Smooth muscle cell (in vitro differentiated cells): ENCODE data around the gene HMBS. TPM values are rescaled to one million over a fixed set of nuclear protein-coding genes. Genes with fewer than 3 reads are reported as not detected.

Experiments
- DNase-seq: peaks from one replicate; lab custom pipeline; 2025; ENCODE audit not compliant: unreplicated experiment; lab: John Stamatoyannopoulos, UW
- H2AFZ ChIP-seq: fragments of 200-600 bp; sonication (generic); 2 replicates; pipeline ENCODE4 v1.6.0; 2016; ENCODE audit warnings: antibody characterized with exemption, low read depth, mild to moderate bottlenecking
- H3F3A ChIP-seq: fragments of 200-600 bp; sonication (generic); 2 replicates; pipeline ENCODE4 v1.6.0; 2017; ENCODE audit warnings: antibody characterized with exemption, low read depth
- H3K27ac ChIP-seq: fragments of 200-600 bp; sonication (generic); 2 replicates; pipeline ENCODE4 v1.5.1; 2016; ENCODE audit warnings: low read depth, mild to moderate bottlenecking
- H3K27me3 ChIP-seq: fragments of 200-600 bp; sonication (generic); 2 replicates; pipeline ENCODE4 v1.6.1; 2016; ENCODE audit warnings: low read depth, mild to moderate bottlenecking
- H3K36me3 ChIP-seq: fragments of 200-600 bp; sonication (generic); 2 replicates; pipeline ENCODE4 v1.5.1; 2016; ENCODE audit warnings: low read depth
- H3K4me1 ChIP-seq: fragments of 200-600 bp; sonication (generic); 2 replicates; pipeline ENCODE4 v1.5.1; 2016; ENCODE audit warnings: low read depth
- H3K4me2 ChIP-seq: fragments of 200-600 bp; sonication (generic); 2 replicates; pipeline ENCODE4 v1.6.0; 2016; ENCODE audit warnings: mild to moderate bottlenecking
- H3K4me3 ChIP-seq: fragments of 200-600 bp; sonication (generic); 2 replicates; pipeline ENCODE4 v1.5.1; 2016; ENCODE audit warnings: mild to moderate bottlenecking
- H3K79me2 ChIP-seq: fragments of 200-600 bp; sonication (generic); 2 replicates; pipeline ENCODE4 v1.6.0; 2016; ENCODE audit warnings: low read depth, mild to moderate bottlenecking
- H3K9ac ChIP-seq: fragments of 200-600 bp; sonication (generic); 2 replicates; pipeline ENCODE4 v1.6.0; 2016; ENCODE audit warnings: low read depth
- H3K9me3 ChIP-seq: fragments of 200-600 bp; sonication (generic); replicated peaks from 2 replicates; pipeline ENCODE4 v1.5.1; 2016; ENCODE audit warnings: low read depth
- H4K20me1 ChIP-seq: fragments of 200-600 bp; sonication (generic); 2 replicates; pipeline ENCODE4 v1.6.0; 2016; ENCODE audit warnings: low read depth
- CTCF ChIP-seq: fragments of 200-600 bp; sonication (generic); IDR thresholded peaks from 2 replicates; pipeline ENCODE4 v1.5.1; 2017; ENCODE audit warnings: borderline replicate concordance, mild to moderate bottlenecking, antibody characterized with exemption; ENCODE audit not compliant: insufficient read depth, poor library complexity, severe bottlenecking
- WGBS: methylation state at CpG from one replicate; pipeline ENCODE4 v1.1.7; 2016; ENCODE audit warnings: low lambda C conversion rate; 5-methylcytosine and 5-hydroxymethylcytosine counted together
- polyA plus RNA-seq: library from polyadenylated mRNA; unstranded; fragments of >200 nt; fragmentation: Nextera tagmentation; extraction: Ambion mirVana; gene quantifications from 2 replicates; pipeline ENCODE4 v1.2.1, GENCODE V29; 2016
- total RNA-seq: library from RNA; depleted of rRNA; stranded (reverse); fragments of >200 nt; gene quantifications from 2 replicates; pipeline ENCODE4 v1.2.3, GENCODE V29; 2014

Gene HMBS
- total and polyA plus RNA-seq, 2 experiments from 2014 or later: 33.7 to 43.4 TPM

- no peak for TF ChIP-seq CTCF
- Histone ChIP-seq H2AFZ (no peak overlapping the region), H3K4me1 (no peaks in the 10 kb centered on the region), H3K27ac (no peak overlapping the region), H3K4me2 (no peak overlapping the region), H3K9me3 (no peaks in the 10 kb centered on the region), H3K4me3 (no peak overlapping the region), H3K36me3 (no peaks in the 10 kb centered on the region), H3K27me3 (no peaks in the 10 kb centered on the region), H3F3A (no peaks in the 10 kb centered on the region), H4K20me1 (no peaks in the 10 kb centered on the region), H3K79me2 (no peaks in the 10 kb centered on the region), H3K9ac (no peak overlapping the region)
- no peak for DNase-seq
- 90% methylated on average over 19 of the region's 24 CpGs for WGBS
Observed at GRCh38 chr11:119115484-119116234, 31.0 kb downstream of the HMBS start.

- H3K27me3 ChIP-seq: no peaks in the 10 kb centered on the region
- H3K9me3 ChIP-seq: no peaks in the 10 kb centered on the region
- DNase-seq: no peak
- no peak overlapping the region for H2AFZ ChIP-seq
- H3K4me2 ChIP-seq: no peak overlapping the region
- H3K4me3 ChIP-seq: no peak overlapping the region
- no peak overlapping the region for H3K9ac ChIP-seq
- 95% methylated on average over 10 of the region's 10 CpGs for WGBS
- H3F3A ChIP-seq: no peaks in the 10 kb centered on the region
- H3K36me3 ChIP-seq: no peaks in the 10 kb centered on the region
- TF ChIP-seq CTCF: no peak
- H3K4me1 ChIP-seq: no peaks in the 10 kb centered on the region
- no peaks in the 10 kb centered on the region for H4K20me1 ChIP-seq
- H3K79me2 ChIP-seq: no peaks in the 10 kb centered on the region
- H3K27ac ChIP-seq: no peak overlapping the region
Observed at GRCh38 chr11:119116235-119116594, 31.5 kb downstream of the HMBS start.

GRCh38 chr11:119116601-119117000 is 31.9 kb downstream of the HMBS start:
- Histone ChIP-seq H3K9ac (no peak overlapping the region), H3K27me3 (no peaks in the 10 kb centered on the region), H3K4me3 (no peak overlapping the region), H3K4me2 (no peak overlapping the region), H3K4me1 (no peaks in the 10 kb centered on the region), H3F3A (no peaks in the 10 kb centered on the region), H3K79me2 (no peaks in the 10 kb centered on the region), H2AFZ (no peak overlapping the region), H3K9me3 (no peaks in the 10 kb centered on the region), H3K36me3 (no peaks in the 10 kb centered on the region), H3K27ac (no peak overlapping the region), H4K20me1 (no peaks in the 10 kb centered on the region)
- 85% methylated on average over 5 of the region's 5 CpGs for WGBS
- no peak for DNase-seq
- no peak for TF ChIP-seq CTCF
